ENCODE results near the gene SNX20.

SNX20 gene

GRCh38 chr16:50681021-50681885 is at the start of gene SNX20:
Gene SNX20 (minus strand): TSS chr16:50681312. CDS start chr16:50677526, 3,786 bp downstream.
- DNase-seq (ENCODE audit: low spot score), result no peak

- DNase-seq (ENCODE audit: low spot score), result peak; percentile 76
Observed at GRCh38 chr16:50724306-50724705, 43.2 kb upstream of the SNX20 start.

GRCh38 chr16:50722960-50723359 is 41.8 kb upstream of the SNX20 start:
- DNase-seq (ENCODE audit: low spot score), result no peak

- DNase-seq (ENCODE audit: low spot score), result no peak
Observed at GRCh38 chr16:50722405-50722737, 41.3 kb upstream of the SNX20 start.

GRCh38 chr16:50721549-50722404 is 40.7 kb upstream of the SNX20 start:
- DNase-seq (ENCODE audit: low spot score), result no peak

GRCh38 chr16:50719401-50720337 is 38.6 kb upstream of the SNX20 start:
- no peak for DNase-seq (ENCODE audit: low spot score)

- no peak for DNase-seq (ENCODE audit: low spot score)
Observed at GRCh38 chr16:50718761-50719400, 37.8 kb upstream of the SNX20 start.

- no peak for DNase-seq (ENCODE audit: low spot score)
Observed at GRCh38 chr16:50718061-50718760, 37.1 kb upstream of the SNX20 start.

GRCh38 chr16:50717494-50717893 is 36.4 kb upstream of the SNX20 start:
- no peak for DNase-seq (ENCODE audit: low spot score)

GRCh38 chr16:50717091-50717490 is 36.0 kb upstream of the SNX20 start:
- no peak for DNase-seq (ENCODE audit: low spot score)

GRCh38 chr16:50712956-50713355 is 31.8 kb upstream of the SNX20 start:
- DNase-seq (ENCODE audit: low spot score), result no peak

- DNase-seq (ENCODE audit: low spot score), result no peak
Observed at GRCh38 chr16:50712560-50712898, 31.4 kb upstream of the SNX20 start.

- DNase-seq (ENCODE audit: low spot score), result no peak
Observed at GRCh38 chr16:50711862-50712559, 30.9 kb upstream of the SNX20 start.

- no peak for DNase-seq (ENCODE audit: low spot score)
Observed at GRCh38 chr16:50711040-50711439, 29.9 kb upstream of the SNX20 start.

- DNase-seq (ENCODE audit: low spot score), result no peak
Observed at GRCh38 chr16:50709980-50710379, 28.9 kb upstream of the SNX20 start.

GRCh38 chr16:50709061-50709684 is 28.1 kb upstream of the SNX20 start:
- DNase-seq (ENCODE audit: low spot score), result peak; percentile 13

GRCh38 chr16:50708373-50709060 is 27.4 kb upstream of the SNX20 start:
- DNase-seq (ENCODE audit: low spot score), result no peak

- DNase-seq (ENCODE audit: low spot score), result no peak
Observed at GRCh38 chr16:50706250-50706649, 25.1 kb upstream of the SNX20 start.

- DNase-seq (ENCODE audit: low spot score), result no peak
Observed at GRCh38 chr16:50705436-50706110, 24.5 kb upstream of the SNX20 start.
